Measurements from ENCODE around the gene COMMD1. TPM values are rescaled to one million over a fixed set of nuclear protein-coding genes. Genes with fewer than 3 reads are reported as not detected.
A peak's percentile ranks its signal among the peaks of the same experiment; 100 is the strongest.
"Not testable (repeated sequence)": the region's sequence is repeated elsewhere in the genome, so short reads cannot be mapped to it uniquely, and the experiment has no call there.

Gene COMMD1
- total RNA-seq, 1 donor from 2014 or later, result 36.1 TPM

- TF ChIP-seq, protein P1, sequence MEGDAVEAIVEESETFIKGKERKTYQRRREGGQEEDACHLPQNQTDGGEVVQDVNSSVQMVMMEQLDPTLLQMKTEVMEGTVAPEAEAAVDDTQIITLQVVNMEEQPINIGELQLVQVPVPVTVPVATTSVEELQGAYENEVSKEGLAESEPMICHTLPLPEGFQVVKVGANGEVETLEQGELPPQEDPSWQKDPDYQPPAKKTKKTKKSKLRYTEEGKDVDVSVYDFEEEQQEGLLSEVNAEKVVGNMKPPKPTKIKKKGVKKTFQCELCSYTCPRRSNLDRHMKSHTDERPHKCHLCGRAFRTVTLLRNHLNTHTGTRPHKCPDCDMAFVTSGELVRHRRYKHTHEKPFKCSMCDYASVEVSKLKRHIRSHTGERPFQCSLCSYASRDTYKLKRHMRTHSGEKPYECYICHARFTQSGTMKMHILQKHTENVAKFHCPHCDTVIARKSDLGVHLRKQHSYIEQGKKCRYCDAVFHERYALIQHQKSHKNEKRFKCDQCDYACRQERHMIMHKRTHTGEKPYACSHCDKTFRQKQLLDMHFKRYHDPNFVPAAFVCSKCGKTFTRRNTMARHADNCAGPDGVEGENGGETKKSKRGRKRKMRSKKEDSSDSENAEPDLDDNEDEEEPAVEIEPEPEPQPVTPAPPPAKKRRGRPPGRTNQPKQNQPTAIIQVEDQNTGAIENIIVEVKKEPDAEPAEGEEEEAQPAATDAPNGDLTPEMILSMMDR (IDR thresholded peaks at IDR 0.05; ENCODE audit: unreplicated experiment), result no peak
- Mint-ChIP-seq H3K27me3 (ENCODE audit: low read depth) (no peaks in the 10 kb centered on the region), H3K4me1 (no peaks in the 10 kb centered on the region), H3K27ac (no peak overlapping the region), H3K36me3 (no peaks in the 10 kb centered on the region), H3K4me3 (no peak overlapping the region), H3K9me3 (no peaks in the 10 kb centered on the region)
- DNase-seq (ENCODE audit: low spot score in 2 of 2, unreplicated experiment in 2 of 2), result no peak
Observed at GRCh38 chr2:61898810-61899209, 6.7 kb upstream of the COMMD1 start.

DNA sequence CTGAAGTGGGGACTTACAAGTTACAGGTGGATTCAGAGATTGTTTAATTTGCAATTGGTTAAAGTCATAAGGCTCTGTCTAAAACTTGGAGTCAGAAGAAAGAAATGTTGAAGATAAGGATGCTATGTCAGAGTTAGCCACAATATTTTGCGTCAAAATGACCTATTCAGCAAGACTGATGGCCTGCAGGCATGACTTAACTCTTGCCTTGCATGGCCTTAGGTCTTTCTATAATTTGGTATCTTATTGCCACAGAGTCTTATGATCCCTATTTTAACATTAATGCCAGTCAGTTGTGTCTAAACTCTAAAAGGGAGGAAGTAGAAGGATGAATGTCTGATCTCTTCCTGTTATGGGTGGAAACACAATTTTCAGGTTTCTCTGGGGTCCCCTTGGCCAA, 5.2 kb upstream of the COMMD1 start:
- TF ChIP-seq, protein P1 (IDR thresholded peaks at IDR 0.05; ENCODE audit: unreplicated experiment), result no peak
- no peak for DNase-seq (ENCODE audit: low spot score in 2 of 2, unreplicated experiment in 2 of 2)
- no peak overlapping the region for H3K4me3 Mint-ChIP-seq
- H3K27me3 Mint-ChIP-seq (ENCODE audit: low read depth), result no peaks in the 10 kb centered on the region
- H3K9me3 Mint-ChIP-seq, result no peaks in the 10 kb centered on the region
- H3K27ac Mint-ChIP-seq, result no peak overlapping the region
- H3K36me3 Mint-ChIP-seq, result no peaks in the 10 kb centered on the region
- H3K4me1 Mint-ChIP-seq, result no peaks in the 10 kb centered on the region

- Mint-ChIP-seq H3K4me1 (peaks cover 3% of the 10 kb centered on the region), H3K9me3 (no peaks in the 10 kb centered on the region), H3K27me3 (ENCODE audit: low read depth) (no peaks in the 10 kb centered on the region), H3K27ac (peak overlapping the region; percentile 92), H3K36me3 (no peaks in the 10 kb centered on the region), H3K4me3 (peak overlapping the region; percentile 97)
- no peak for DNase-seq (ENCODE audit: low spot score in 2 of 2, unreplicated experiment in 2 of 2)
- TF ChIP-seq, protein P1 (IDR thresholded peaks at IDR 0.05; ENCODE audit: unreplicated experiment), result no peak
Observed at GRCh38 chr2:61906186-61906470, 654 bp downstream of the COMMD1 start.

DNA sequence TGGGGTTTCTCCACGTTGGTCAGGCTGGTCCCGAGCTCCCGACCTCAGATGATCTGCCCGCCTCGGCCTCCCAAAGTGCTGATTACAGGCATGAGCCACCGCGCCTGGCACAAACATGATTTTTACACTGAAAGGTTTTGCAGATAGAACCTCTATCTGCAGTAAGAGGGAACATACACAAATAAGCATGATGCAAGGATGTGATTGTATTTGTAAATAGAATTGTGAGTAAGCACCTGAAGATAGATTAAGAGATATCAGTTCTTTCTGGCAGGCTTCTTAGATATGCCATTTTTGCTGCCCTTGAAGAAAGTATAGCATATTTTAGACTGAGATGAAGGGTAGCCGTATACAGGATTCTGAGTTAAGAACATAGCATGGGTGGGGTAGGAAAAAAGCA, 3.6 kb downstream of the COMMD1 start:
- Mint-ChIP-seq H3K4me3 (no peak overlapping the region), H3K4me1 (peaks cover 3% of the 10 kb centered on the region), H3K27me3 (ENCODE audit: low read depth) (no peaks in the 10 kb centered on the region), H3K36me3 (peaks cover 2% of the 10 kb centered on the region), H3K9me3 (no peaks in the 10 kb centered on the region), H3K27ac (no peak overlapping the region)
- TF ChIP-seq, protein P1 (IDR thresholded peaks at IDR 0.05; ENCODE audit: unreplicated experiment), result no peak
- DNase-seq (ENCODE audit: low spot score in 2 of 2, unreplicated experiment in 2 of 2), result no peak

DNA sequence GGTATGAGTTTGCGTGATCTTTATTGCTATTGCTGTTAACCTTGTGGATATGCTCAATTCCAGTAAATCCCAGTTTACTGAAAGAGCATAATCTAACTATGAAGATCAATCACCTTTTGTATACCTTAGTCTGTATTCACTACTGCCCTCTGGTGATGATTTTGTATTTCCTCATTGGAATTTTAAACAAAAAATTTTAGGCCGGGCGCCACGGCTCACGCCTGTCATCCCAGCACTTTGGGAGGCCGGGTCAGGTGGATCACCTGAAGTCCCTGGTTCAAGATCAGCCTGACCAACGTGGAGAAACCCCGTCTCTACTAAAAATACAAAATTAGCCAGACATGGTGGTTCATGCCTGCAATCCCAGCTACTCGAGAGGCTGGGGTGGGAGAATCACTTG, 5.1 kb downstream of the COMMD1 start:
- no peak for DNase-seq (ENCODE audit: low spot score in 2 of 2, unreplicated experiment in 2 of 2)
- Mint-ChIP-seq H3K4me1 (peaks cover 3% of the 10 kb centered on the region), H3K4me3 (no peak overlapping the region), H3K9me3 (no peaks in the 10 kb centered on the region), H3K36me3 (peaks cover 2% of the 10 kb centered on the region), H3K27ac (no peak overlapping the region), H3K27me3 (ENCODE audit: low read depth) (no peaks in the 10 kb centered on the region)
- TF ChIP-seq, protein P1 (IDR thresholded peaks at IDR 0.05; ENCODE audit: unreplicated experiment), result peak; percentile 35

GRCh38 chr2:61911510-61911909, 6.0 kb downstream of the COMMD1 start:
- no peak for DNase-seq (ENCODE audit: low spot score in 2 of 2, unreplicated experiment in 2 of 2)
- H3K4me1 Mint-ChIP-seq, result no peaks in the 10 kb centered on the region
- TF ChIP-seq, protein P1 (IDR thresholded peaks at IDR 0.05; ENCODE audit: unreplicated experiment), result no peak
- no peaks in the 10 kb centered on the region for H3K9me3 Mint-ChIP-seq
- no peaks in the 10 kb centered on the region for H3K27me3 Mint-ChIP-seq (ENCODE audit: low read depth)
- H3K36me3 Mint-ChIP-seq, result peaks cover 2% of the 10 kb centered on the region
- no peak overlapping the region for H3K4me3 Mint-ChIP-seq
- peak overlapping the region; percentile 3 for H3K27ac Mint-ChIP-seq

DNA sequence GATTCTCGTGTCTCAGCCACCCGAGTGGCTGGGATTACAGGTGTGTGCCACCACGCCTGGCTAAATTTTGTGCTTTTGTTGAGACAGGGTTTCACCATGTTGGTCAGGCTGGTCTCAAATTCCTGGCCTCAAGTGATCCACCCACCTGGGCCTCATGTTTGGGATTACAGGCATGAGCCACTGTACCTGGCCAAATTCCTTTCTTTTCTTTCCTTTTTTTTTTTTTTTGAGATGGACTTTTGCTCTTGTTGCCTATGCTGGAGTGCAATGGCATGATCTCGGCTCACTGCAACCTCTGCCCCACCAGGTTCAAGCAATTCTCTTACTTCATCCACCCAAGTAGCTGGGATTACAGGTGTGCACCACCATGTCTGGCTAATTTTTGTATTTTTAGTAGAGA, 9.3 kb downstream of the COMMD1 start:
- H3K27me3 Mint-ChIP-seq (ENCODE audit: low read depth); H3K27ac Mint-ChIP-seq; DNase-seq (ENCODE audit: low spot score in 2 of 2, unreplicated experiment in 2 of 2); H3K4me1 Mint-ChIP-seq; H3K4me3 Mint-ChIP-seq; H3K9me3 Mint-ChIP-seq; H3K36me3 Mint-ChIP-seq: not testable (repeated sequence)
